SK-N-SH (cell line): Measurements from ENCODE around the gene KHSRP. TPM values are rescaled to one million over a fixed set of nuclear protein-coding genes. Genes with fewer than 3 reads are reported as not detected.

ENCODE experiments used
- CTCF ChIA-PET: fragments of 300-600, 350-600 bp; formaldehyde crosslinking; extraction: SDS; loops from one replicate; lab custom pipeline; 2021; lab: Yijun Ruan, JAX
- POLR2A ChIA-PET: fragments of 350-600 bp; sonication (Branson Sonifier 250); formaldehyde crosslinking; extraction: SDS; loops from one replicate; lab custom pipeline; 2020; ENCODE audit warnings: antibody characterized with exemption, inconsistent platforms; lab: Yijun Ruan, JAX
- DNase-seq: peaks from one replicate; pipeline ENCODE4 v3.0.0; 2012
- H2AFZ ChIP-seq: fragments of 200-600 bp; sonication (generic); 2 replicates; pipeline ENCODE4 v1.8.1; 2016; ENCODE audit warnings: antibody characterized with exemption, mild to moderate bottlenecking, low read depth
- H3F3A ChIP-seq: fragments of 200-600 bp; sonication (generic); replicated peaks from 2 replicates; pipeline ENCODE3; 2016; ENCODE audit warnings: antibody characterized with exemption, mild to moderate bottlenecking; ENCODE audit not compliant: insufficient read depth
- H3K27ac ChIP-seq, 2 experiments: fragments of 200-500 bp in 1 of 2; fragments of 200-600 bp in 1 of 2; sonication (Bioruptor generic) in 1 of 2; sonication (generic), shearing (Covaris generic) in 1 of 2; 2 replicates each; pipeline versions ENCODE4 v1.5.1 to v1.6.1; 2014 to 2016; ENCODE audit warnings: low read depth in 2 of 2, inconsistent platforms in 1 of 2, low read length in 1 of 2, mild to moderate bottlenecking in 1 of 2, mixed read lengths in 1 of 2
- H3K27me3 ChIP-seq: fragments of 200-600 bp; sonication (generic), shearing (Covaris generic); 2 replicates; pipeline ENCODE4 v1.6.1; 2016; ENCODE audit warnings: mixed run types; ENCODE audit not compliant: insufficient read depth
- H3K36me3 ChIP-seq, 2 experiments: fragments of 200-500 bp in 1 of 2; fragments of 200-600 bp in 1 of 2; sonication (Bioruptor generic) in 1 of 2; sonication (generic) in 1 of 2; replicated peaks in 1 of 2; 2 replicates each; pipeline versions ENCODE3 to v1.5.1; 2014 to 2016; ENCODE audit warnings: low read length in 1 of 2, mild to moderate bottlenecking in 1 of 2; ENCODE audit not compliant: insufficient read depth in 2 of 2, control insufficient read depth in 1 of 2
- H3K4me1 ChIP-seq, 2 experiments: fragments of 200-500 bp in 1 of 2; fragments of 200-600 bp in 1 of 2; sonication (Bioruptor generic) in 1 of 2; sonication (generic), shearing (Covaris generic) in 1 of 2; 2 replicates each; pipeline versions ENCODE4 v1.5.1 to v1.6.1; 2014 to 2016; ENCODE audit warnings: low read depth in 1 of 2, low read length in 1 of 2, mixed run types in 1 of 2; ENCODE audit not compliant: insufficient read depth in 2 of 2, control insufficient read depth in 1 of 2
- H3K4me2 ChIP-seq: fragments of 200-600 bp; sonication (generic), shearing (Covaris generic); 2 replicates; pipeline ENCODE4 v1.6.1; 2017; ENCODE audit warnings: mixed run types
- H3K4me3 ChIP-seq, 2 experiments: fragments of 200-500 bp in 1 of 2; fragments of 200-600 bp in 1 of 2; sonication (Bioruptor generic) in 1 of 2; sonication (generic), shearing (Covaris generic) in 1 of 2; 2 replicates each; pipeline versions ENCODE4 v1.5.1 to v1.8.1; 2014 to 2016; ENCODE audit warnings: low read depth in 2 of 2, inconsistent platforms in 1 of 2, low read length in 1 of 2, mild to moderate bottlenecking in 1 of 2, mixed read lengths in 1 of 2, moderate library complexity in 1 of 2
- H3K79me2 ChIP-seq: fragments of 200-600 bp; sonication (generic); 2 replicates; pipeline ENCODE4 v1.8.1; 2017; ENCODE audit warnings: mild to moderate bottlenecking; ENCODE audit not compliant: insufficient read depth
- H3K9ac ChIP-seq: fragments of 200-600 bp; sonication (generic); 2 replicates; pipeline ENCODE4 v1.6.1; 2017; ENCODE audit warnings: mixed run types
- H3K9me2 ChIP-seq: fragments of 200-600 bp; sonication (generic); 2 replicates; pipeline ENCODE4 v1.6.1; 2017; ENCODE audit warnings: mixed run types
- H3K9me3 ChIP-seq: fragments of 200-600 bp; sonication (generic); 2 replicates; pipeline ENCODE4 v1.6.1; 2017; ENCODE audit warnings: mixed run types, mild to moderate bottlenecking, moderate library complexity
- H4K20me1 ChIP-seq: fragments of 200-600 bp; sonication (generic); 2 replicates; pipeline ENCODE4 v1.6.1; 2017; ENCODE audit warnings: mild to moderate bottlenecking, mixed run types; ENCODE audit not compliant: insufficient read depth
- CHD2 ChIP-seq: fragments of 150-350 bp; IDR thresholded peaks from 2 replicates; pipeline ENCODE4 v1.6.1; 2018; ENCODE audit warnings: low read length; ENCODE audit not compliant: partially characterized antibody
- CTCF ChIP-seq: fragments of 200-600 bp; sonication (generic); IDR thresholded peaks from 2 replicates; pipeline ENCODE4 v1.6.1; 2017; ENCODE audit warnings: antibody characterized with exemption, mild to moderate bottlenecking, moderate library complexity
- EZH2phosphoT487 ChIP-seq: fragments of 200-600 bp; sonication (generic); IDR thresholded peaks from 2 replicates; pipeline ENCODE4 v1.6.1; 2017; ENCODE audit warnings: low read depth, mixed run types, mild to moderate bottlenecking, antibody characterized with exemption, moderate library complexity, borderline replicate concordance
- GATA2 ChIP-seq: sonication (generic); formaldehyde crosslinking; IDR thresholded peaks from 2 replicates; pipeline ENCODE4 v1.5.0; 2020; ENCODE audit warnings: mild to moderate bottlenecking, missing genetic modification reagents
- MAX ChIP-seq: IDR thresholded peaks from 2 replicates; pipeline ENCODE4 v1.4.0; 2012; ENCODE audit warnings: low read depth
- MEF2A ChIP-seq: IDR thresholded peaks from 2 replicates; pipeline ENCODE4 v1.4.0; 2012; ENCODE audit warnings: low read depth, borderline replicate concordance
- MXI1 ChIP-seq: IDR thresholded peaks from 2 replicates; pipeline ENCODE4 v1.6.1; 2012; ENCODE audit warnings: mild to moderate bottlenecking, low read depth, low read length, improper control_type of control experiment
- NFIC ChIP-seq: IDR thresholded peaks from 2 replicates; pipeline ENCODE4 v1.4.0; 2012; ENCODE audit warnings: borderline replicate concordance
- PBX3 ChIP-seq: IDR thresholded peaks from 2 replicates; pipeline ENCODE4; 2012
- POLR2AphosphoS5 ChIP-seq: IDR thresholded peaks from 2 replicates; pipeline ENCODE4 v1.6.1; 2012; ENCODE audit warnings: low read depth, low read length
- RXRA ChIP-seq: IDR thresholded peaks from 2 replicates; pipeline ENCODE4 v1.4.0; 2012; ENCODE audit warnings: low read depth, mild to moderate bottlenecking, borderline replicate concordance
- SIN3A ChIP-seq: IDR thresholded peaks from 2 replicates; pipeline ENCODE4 v1.6.1; 2012; ENCODE audit warnings: low read depth, mild to moderate bottlenecking, low read length, moderate library complexity, borderline replicate concordance
- SMC3 ChIP-seq: IDR thresholded peaks from 2 replicates; pipeline ENCODE4 v1.6.1; 2012; ENCODE audit warnings: low read depth, low read length, improper control_type of control experiment
- TAF1 ChIP-seq: IDR thresholded peaks from 2 replicates; pipeline ENCODE4 v1.6.1; 2012; ENCODE audit warnings: low read depth, mild to moderate bottlenecking, low read length, moderate library complexity, borderline replicate concordance
- TCF12 ChIP-seq: IDR thresholded peaks from 2 replicates; pipeline ENCODE4 v1.4.0; 2012
- TEAD4 ChIP-seq: IDR thresholded peaks from 2 replicates; pipeline ENCODE4 v1.4.0; 2012; ENCODE audit warnings: mild to moderate bottlenecking, borderline replicate concordance; ENCODE audit not compliant: insufficient read depth
- USF2 ChIP-seq: fragments of 150-350 bp; IDR thresholded peaks from 2 replicates; pipeline ENCODE4 v1.6.1; 2017; ENCODE audit warnings: antibody characterized with exemption, low read length, low read depth, borderline replicate concordance
- WGBS: methylation state at CpG from one replicate; pipeline ENCODE4 v1.1.6; 2017; ENCODE audit warnings: low lambda C conversion rate; 5-methylcytosine and 5-hydroxymethylcytosine counted together
- polyA plus RNA-seq, 3 experiments: library from polyadenylated mRNA; depleted of rRNA; stranded (reverse); fragments of >200 nt; gene quantifications; 2 replicates each; pipeline ENCODE4 v1.2.3, GENCODE V29; 2012

The KHSRP gene
- polyA plus RNA-seq, 1 of the 3 experiments (the other 2 are of a cell fraction): 96.8 TPM

GRCh38 chr19:6465663-6466062 lies 41.1 kb upstream of the KHSRP start:
- no peak for DNase-seq
- Histone ChIP-seq H3F3A (no peaks in the 10 kb centered on the region), H3K4me3 (no peak overlapping the region), H3K27me3 (peaks cover 46% of the 10 kb centered on the region), H3K9me3 (no peaks in the 10 kb centered on the region), H3K36me3 (no peaks in the 10 kb centered on the region), H3K79me2 (no peaks in the 10 kb centered on the region), H3K4me1 (peaks cover 0 to 2% of the 10 kb centered on the region in 2 experiments; a peak in 1 of 4 replicates), H4K20me1 (no peaks in the 10 kb centered on the region), H3K27ac (no peak overlapping the region), H3K4me2 (no peak overlapping the region), H3K9me2 (no peaks in the 10 kb centered on the region), H3K9ac (no peak overlapping the region)
- ChIA-PET CTCF (interaction anchor here (1.2 kb wide), 1 partner anchor 51 kb away, joined by 4 read pairs; no protein-coding TSS in a partner anchor), POLR2A (no interaction called here)
- TF ChIP-seq TAF1 (no peak), PBX3 (no peak), EZH2phosphoT487 (no peak), TCF12 (no peak), USF2 (no peak), MEF2A (no peak), POLR2AphosphoS5 (no peak), GATA2 (CRISPR knock-in tag) (no peak), CTCF (no peak), SIN3A (no peak), CHD2 (no peak), RXRA (no peak), MAX (no peak), SMC3 (no peak), TEAD4 (no peak), NFIC (no peak), MXI1 (no peak)
- TF ChIP-seq, all 33 proteins: peak for 0
- WGBS: 44% methylated on average over 5 of the region's 8 CpGs
- H2AFZ ChIP-seq: no peak overlapping the region
